ENCODE data around the gene TPRN. TPM values are rescaled to one million over a fixed set of nuclear protein-coding genes. Genes with fewer than 3 reads are reported as not detected.

TPRN gene
- total RNA-seq, 1 donor from 2014 or later, result 19.0 TPM

Small RNA genes lying within 50 kb of the gene (microRNA-seq; reads per million reads assigned to microRNA genes)
- not detected for gene MIR3621

Other genes with a start within 250 kb of the TPRN start
- 2.1 TPM for gene LCN12, start 248.5 kb downstream of the TPRN start, total RNA-seq
- gene PTGDS, start 223.2 kb downstream of the TPRN start, total RNA-seq, result 6,152 TPM
- 9.7 TPM for gene LCNL1, start 217.7 kb downstream of the TPRN start, total RNA-seq
- 19.4 TPM for gene PAXX, start 208.3 kb downstream of the TPRN start, total RNA-seq
- 2.7 TPM for gene CLIC3, start 204.2 kb downstream of the TPRN start, total RNA-seq
- 26.7 TPM for gene ABCA2, start 172.5 kb downstream of the TPRN start, total RNA-seq
- gene FUT7, start 168.7 kb downstream of the TPRN start, total RNA-seq, result not detected
- 59.1 TPM for gene NPDC1, start 154.6 kb downstream of the TPRN start, total RNA-seq
- 1.9 TPM for gene ENTPD2, start 146.7 kb downstream of the TPRN start, total RNA-seq
- gene SAPCD2, start 130.2 kb downstream of the TPRN start, total RNA-seq, result 0.22 TPM
- 11.3 TPM for gene UAP1L1, start 123.2 kb downstream of the TPRN start, total RNA-seq
- gene MAN1B1, start 113.8 kb downstream of the TPRN start, total RNA-seq, result 20.3 TPM
- 153 TPM for gene DPP7, start 86.0 kb downstream of the TPRN start, total RNA-seq
- gene GRIN1, start 61.6 kb downstream of the TPRN start, total RNA-seq, result not detected
- not detected for gene LRRC26, start 30.7 kb downstream of the TPRN start, total RNA-seq
- not detected for gene TMEM210, start 28.7 kb downstream of the TPRN start, total RNA-seq
- gene ANAPC2, start 12.2 kb downstream of the TPRN start, total RNA-seq, result 33.9 TPM
- 73.7 TPM for gene SSNA1, start 12.1 kb downstream of the TPRN start, total RNA-seq
- 44.9 TPM for gene TMEM203, start 4.9 kb upstream of the TPRN start, total RNA-seq
- gene NDOR1, start 5.0 kb upstream of the TPRN start, total RNA-seq, result 5.5 TPM
- 24.8 TPM for gene RNF208, start 21.5 kb upstream of the TPRN start, total RNA-seq
- gene CYSRT1, start 24.4 kb upstream of the TPRN start, total RNA-seq, result not detected
- gene RNF224, start 26.8 kb upstream of the TPRN start, total RNA-seq, result not detected
- not detected for gene SLC34A3, start 30.2 kb upstream of the TPRN start, total RNA-seq
- gene TUBB4B, start 40.5 kb upstream of the TPRN start, total RNA-seq, result 515 TPM
- 1.3 TPM for gene STPG3, start 50.5 kb upstream of the TPRN start, total RNA-seq
- 39.9 TPM for gene NELFB, start 54.6 kb upstream of the TPRN start, total RNA-seq
- 16.6 TPM for gene TOR4A, start 77.0 kb upstream of the TPRN start, total RNA-seq
- 4.4 TPM for gene NRARP, start 101.5 kb upstream of the TPRN start, total RNA-seq
- gene EXD3, start 222.4 kb upstream of the TPRN start, total RNA-seq, result 6.9 TPM
- 1.7 TPM for gene NOXA1, start 222.7 kb upstream of the TPRN start, total RNA-seq
- not detected for gene ENTPD8, start 240.6 kb upstream of the TPRN start, total RNA-seq

All from Right ventricle myocardium superior (tissue), 1 donor.